NCI-H146 treated with DMSO at 0.1 percent for 48 hours (cell line): ENCODE data around the gene TPCN1.
A peak's percentile ranks its signal among the peaks of the same experiment; 100 is the strongest.

Source experiments
- DNase-seq: peaks from one replicate; lab custom pipeline; 2025; ENCODE audit not compliant: unreplicated experiment; lab: John Stamatoyannopoulos, UW

The TPCN1 gene

DNA sequence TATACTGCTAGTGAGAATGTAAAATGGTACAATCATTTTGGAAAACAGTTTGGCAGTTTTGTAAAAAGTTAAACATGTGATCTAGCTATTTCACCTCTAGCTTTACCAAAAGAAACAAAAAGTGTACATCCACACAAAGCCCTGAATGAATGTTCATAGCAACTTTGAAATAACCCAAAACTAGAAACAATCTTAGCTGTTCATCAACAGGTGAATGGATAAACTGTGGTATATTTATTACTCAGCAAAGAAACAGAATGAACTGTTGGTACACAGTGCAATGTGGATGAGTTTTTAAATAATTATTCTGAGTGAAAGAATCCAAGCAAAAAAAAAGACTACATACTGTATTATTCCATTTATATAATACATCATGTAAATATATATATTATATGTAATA lies 36.3 kb downstream of the TPCN1 start:
- DNase-seq, result no peak

- DNase-seq, result peak; percentile 41
Observed at GRCh38 chr12:113260127-113260526, 38.9 kb downstream of the TPCN1 start.

DNA sequence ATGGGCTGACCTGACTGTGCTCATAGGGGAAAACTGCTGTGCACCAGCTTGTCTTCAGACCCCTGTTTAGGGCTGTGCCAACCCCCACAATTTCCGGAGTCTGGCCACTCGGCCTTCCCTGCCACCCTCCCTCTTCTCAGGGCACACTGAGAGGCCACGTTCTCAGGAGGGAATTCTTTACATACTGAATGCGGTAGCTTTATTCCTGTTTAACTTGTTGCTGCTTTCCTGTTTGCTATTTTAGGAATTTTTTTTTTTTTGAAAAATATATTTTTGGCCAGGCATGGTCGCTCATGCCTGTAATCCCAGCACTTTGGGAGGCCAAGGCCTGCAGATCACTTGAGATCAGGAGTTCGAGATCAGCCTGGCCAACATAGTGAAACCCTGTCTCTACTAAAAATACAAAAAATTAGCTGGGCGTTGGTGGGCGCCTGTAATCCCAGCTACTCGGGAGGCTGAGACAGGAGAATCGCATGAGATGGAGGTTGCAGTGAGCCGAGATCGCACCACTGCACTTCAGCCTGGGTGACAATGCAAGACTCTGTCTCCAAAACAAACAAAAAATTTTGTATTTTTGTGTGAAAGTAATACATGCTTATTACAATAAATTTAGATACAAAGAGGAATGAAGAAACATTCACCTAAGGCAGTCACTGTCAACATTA lies 39.5 kb downstream of the TPCN1 start:
- DNase-seq, result no peak

DNA sequence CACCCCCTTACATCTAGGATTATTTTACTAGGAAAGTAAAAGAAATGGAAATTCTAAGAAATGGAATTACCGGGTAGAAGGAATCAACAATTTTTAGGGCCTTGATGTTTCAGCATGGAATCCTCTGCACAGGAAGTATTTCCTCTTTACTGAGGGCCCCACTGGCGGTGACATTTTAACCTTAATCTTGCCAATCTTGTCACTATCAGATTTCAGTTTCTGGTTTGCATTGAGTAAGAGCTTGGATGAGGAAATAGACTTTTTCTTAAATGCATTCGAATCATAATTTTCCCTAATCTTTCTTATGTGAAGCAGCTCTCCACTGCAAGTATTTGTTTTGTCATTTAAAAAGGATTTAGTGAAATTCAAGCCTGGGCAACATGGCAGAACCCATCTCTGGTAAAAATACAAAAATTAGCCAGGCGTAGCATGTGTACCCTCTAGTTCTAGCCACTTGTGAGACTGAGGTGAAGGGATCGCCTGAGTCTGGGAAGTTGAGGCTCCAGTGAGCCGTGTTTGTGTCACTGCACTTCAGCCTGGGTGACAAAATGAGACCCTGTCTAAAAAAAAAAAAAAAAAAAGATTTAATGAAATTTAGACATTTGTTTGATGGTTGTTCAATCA lies 40.7 kb downstream of the TPCN1 start:
- DNase-seq, result no peak

GRCh38 chr12:113262710-113263109 lies 41.4 kb downstream of the TPCN1 start:
- no peak for DNase-seq

GRCh38 chr12:113263431-113263963 lies 42.2 kb downstream of the TPCN1 start:
- DNase-seq, result no peak

- DNase-seq, result no peak
Observed at GRCh38 chr12:113266106-113266895, 45.0 kb downstream of the TPCN1 start.

- no peak for DNase-seq
Observed at GRCh38 chr12:113267621-113268020, 46.4 kb downstream of the TPCN1 start.

- DNase-seq, result no peak
Observed at GRCh38 chr12:113268136-113268535, 46.9 kb downstream of the TPCN1 start.

GRCh38 chr12:113268621-113269020 lies 47.4 kb downstream of the TPCN1 start:
- DNase-seq, result no peak

DNA sequence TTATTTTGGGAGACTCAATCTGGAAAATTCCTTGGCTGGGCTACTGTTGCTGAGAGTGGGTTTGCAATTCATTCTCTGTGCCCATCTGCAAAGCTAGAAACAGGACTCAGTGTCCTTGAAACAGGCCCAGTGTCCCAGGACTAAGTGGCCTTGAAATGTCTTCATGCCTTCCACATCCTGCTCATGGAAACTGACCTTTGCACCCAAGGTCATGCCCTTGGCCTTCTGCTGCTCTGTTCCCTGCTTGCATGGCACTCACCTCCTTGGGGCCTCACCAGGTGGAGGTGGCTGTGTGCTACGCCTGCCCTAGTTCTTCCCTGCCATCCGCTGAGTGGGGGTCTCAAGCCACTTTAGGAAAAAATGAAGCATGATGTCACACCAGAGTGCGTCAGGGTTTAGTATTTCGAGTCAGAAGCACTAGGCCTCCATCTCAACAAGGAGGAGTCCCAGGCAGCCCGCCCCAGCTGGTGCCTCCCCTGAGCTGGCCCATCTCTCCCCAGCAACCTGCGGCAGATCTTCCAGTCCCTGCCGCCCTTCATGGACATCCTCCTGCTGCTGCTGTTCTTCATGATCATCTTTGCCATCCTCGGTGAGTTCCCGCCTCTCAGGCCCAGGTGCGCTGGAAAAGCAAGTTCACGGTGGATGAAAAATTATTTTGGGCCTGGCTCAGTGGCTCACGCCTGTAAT lies 48.1 kb downstream of the TPCN1 start:
- no peak for DNase-seq

DNA sequence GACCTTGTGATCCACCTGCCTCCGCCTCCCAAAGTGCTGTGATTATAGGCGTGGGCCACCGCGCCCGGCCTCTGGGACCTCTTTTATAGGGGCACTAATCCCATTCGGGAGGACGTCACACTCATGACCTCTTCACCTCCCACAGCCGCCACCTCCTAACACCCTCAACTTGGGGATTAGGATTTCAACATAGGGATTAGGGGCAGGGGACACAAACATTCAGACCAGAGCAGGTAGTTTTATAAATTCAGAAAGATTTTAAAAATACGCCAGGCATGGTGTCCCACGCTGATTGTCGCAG lies 49.4 kb downstream of the TPCN1 start:
- no peak for DNase-seq

- no peak for DNase-seq
Observed at GRCh38 chr12:113271466-113271852, 50.2 kb downstream of the TPCN1 start.

GRCh38 chr12:113271853-113272561 lies 50.7 kb downstream of the TPCN1 start:
- no peak for DNase-seq

GRCh38 chr12:113273053-113273725 lies 51.9 kb downstream of the TPCN1 start:
- no peak for DNase-seq

DNA sequence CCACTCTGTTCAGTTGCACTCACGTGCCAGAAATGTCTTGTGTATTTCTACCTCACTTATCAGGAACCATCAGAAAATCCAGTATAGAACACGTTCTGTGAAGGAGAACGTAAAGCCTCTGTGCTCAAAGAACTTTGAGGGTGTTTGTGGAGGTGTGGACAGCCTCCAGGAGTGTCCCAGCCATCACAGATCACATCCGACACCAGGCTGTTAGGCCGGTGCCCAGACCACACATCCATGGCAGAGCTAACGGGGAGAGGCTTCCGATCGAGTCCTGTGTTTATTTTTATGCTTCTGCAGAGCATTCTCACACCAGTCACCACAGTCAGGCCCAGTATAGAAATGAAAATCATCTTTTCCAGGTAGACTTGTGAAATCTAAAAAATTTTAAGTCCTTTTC lies 53.6 kb downstream of the TPCN1 start:
- DNase-seq, result no peak

DNA sequence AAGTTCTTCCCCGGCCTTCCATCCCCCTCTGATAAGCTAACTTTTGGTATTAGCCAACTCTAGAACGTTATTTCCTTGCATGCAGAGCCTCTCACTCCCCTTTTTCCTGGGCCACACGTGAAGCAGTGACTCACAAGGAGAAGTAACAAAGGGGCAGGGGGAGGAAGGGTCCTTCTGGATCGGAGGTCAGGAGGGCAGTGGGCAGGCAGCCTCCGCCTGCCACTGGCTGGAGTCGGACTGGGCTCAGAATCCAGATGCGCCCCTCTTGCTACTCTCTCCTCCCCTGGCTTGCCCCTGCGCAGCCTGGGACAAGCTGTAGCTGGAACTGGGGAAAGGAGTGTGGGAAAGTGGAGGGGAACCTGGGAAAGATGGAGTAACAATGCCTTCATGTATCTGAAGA lies 55.0 kb downstream of the TPCN1 start:
- no peak for DNase-seq

DNA sequence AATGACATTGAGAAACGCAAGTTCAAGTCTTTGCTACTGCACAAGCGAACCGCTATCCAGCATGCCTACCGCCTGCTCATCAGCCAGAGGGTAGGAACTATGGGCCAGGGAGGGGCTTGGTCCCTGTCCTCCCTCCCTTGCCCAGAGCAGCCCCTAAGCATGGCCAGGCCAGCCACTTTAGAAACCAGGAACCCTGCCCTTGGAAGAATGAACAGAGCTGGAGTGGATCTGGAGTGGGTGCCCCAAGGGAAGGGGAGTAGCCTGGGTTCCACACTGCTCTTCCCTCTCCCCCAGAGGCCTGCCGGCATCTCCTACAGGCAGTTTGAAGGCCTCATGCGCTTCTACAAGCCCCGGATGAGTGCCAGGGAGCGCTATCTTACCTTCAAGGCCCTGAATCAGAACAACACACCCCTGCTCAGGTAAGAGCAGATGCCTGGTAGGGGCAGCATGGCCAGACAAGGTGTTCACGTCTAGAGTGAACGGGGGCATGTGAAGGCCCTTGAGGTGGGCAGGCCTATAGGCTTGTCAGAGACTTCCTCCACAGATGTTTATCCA lies 55.8 kb downstream of the TPCN1 start:
- no peak for DNase-seq

GRCh38 chr12:113277511-113277910 lies 56.2 kb downstream of the TPCN1 start:
- DNase-seq, result no peak

GRCh38 chr12:113278141-113278540 lies 56.9 kb downstream of the TPCN1 start:
- DNase-seq, result no peak
